Activated CD4-positive, alpha-beta T cell treated with anti-CD3 and anti-CD28 coated beads, Interleukin-2, Interleukin-6, amounts not matched to agents 100 ng/mL and 50 ng/mL, durations not matched to agents 16 hours and 8 hours (primary cell): ENCODE measurements around the gene DNM3.
"Not testable (repeated sequence)": the region's sequence is repeated elsewhere in the genome, so short reads cannot be mapped to it uniquely, and the experiment has no call there.

ENCODE experiments used
- DNase-seq: peaks from one replicate; pipeline ENCODE4 v3.0.0-alpha.2; 2020

DNM3 gene

GRCh38 chr1:171984850-171985485 lies 143.7 kb downstream of the DNM3 start:
- peak; percentile 62 for DNase-seq

GRCh38 chr1:171985639-171986038 lies 144.3 kb downstream of the DNM3 start:
- DNase-seq: peak; percentile 33

GRCh38 chr1:171988243-171988885 lies 147.1 kb downstream of the DNM3 start:
- no peak for DNase-seq

- DNase-seq: no peak
Observed at GRCh38 chr1:171990371-171990770, 149.1 kb downstream of the DNM3 start.

GRCh38 chr1:171994293-171994692 lies 153.0 kb downstream of the DNM3 start:
- DNase-seq: no peak

GRCh38 chr1:171995573-171995972 lies 154.3 kb downstream of the DNM3 start:
- no peak for DNase-seq

- DNase-seq: no peak
Observed at GRCh38 chr1:171997936-171998335, 156.6 kb downstream of the DNM3 start.

- DNase-seq: no peak
Observed at GRCh38 chr1:171998711-171999110, 157.4 kb downstream of the DNM3 start.

GRCh38 chr1:171999756-172000155 lies 158.5 kb downstream of the DNM3 start:
- no peak for DNase-seq

- no peak for DNase-seq
Observed at GRCh38 chr1:172001288-172001687, 160.0 kb downstream of the DNM3 start.

GRCh38 chr1:172002725-172003345 lies 161.5 kb downstream of the DNM3 start:
- peak; percentile 61 for DNase-seq

- DNase-seq: no peak
Observed at GRCh38 chr1:172003766-172004530, 162.7 kb downstream of the DNM3 start.

- no peak for DNase-seq
Observed at GRCh38 chr1:172004671-172005070, 163.4 kb downstream of the DNM3 start.

- no peak for DNase-seq
Observed at GRCh38 chr1:172005856-172006255, 164.6 kb downstream of the DNM3 start.

GRCh38 chr1:172006660-172007059 lies 165.4 kb downstream of the DNM3 start:
- no peak for DNase-seq

GRCh38 chr1:172018727-172019311 lies 177.5 kb downstream of the DNM3 start:
- no peak for DNase-seq

- DNase-seq: no peak
Observed at GRCh38 chr1:172019976-172020375, 178.7 kb downstream of the DNM3 start.

- DNase-seq: no peak
Observed at GRCh38 chr1:172024516-172024915, 183.2 kb downstream of the DNM3 start.

- DNase-seq: not testable (repeated sequence)
Observed at GRCh38 chr1:172024944-172025738, 183.8 kb downstream of the DNM3 start.

GRCh38 chr1:172040466-172040865 lies 199.2 kb downstream of the DNM3 start:
- no peak for DNase-seq

GRCh38 chr1:172041102-172041501 lies 199.8 kb downstream of the DNM3 start:
- no peak for DNase-seq

- DNase-seq: no peak
Observed at GRCh38 chr1:172041742-172042141, 200.4 kb downstream of the DNM3 start.
